Smooth muscle cell (in vitro differentiated cells): ENCODE results near the gene CABP4. TPM values are rescaled to one million over a fixed set of nuclear protein-coding genes. Genes with fewer than 3 reads are reported as not detected.

Source experiments
- DNase-seq: peaks from one replicate; lab custom pipeline; 2025; ENCODE audit not compliant: unreplicated experiment; lab: John Stamatoyannopoulos, UW
- H2AFZ ChIP-seq: fragments of 200-600 bp; sonication (generic); 2 replicates; pipeline ENCODE4 v1.6.0; 2016; ENCODE audit warnings: antibody characterized with exemption, low read depth, mild to moderate bottlenecking
- H3F3A ChIP-seq: fragments of 200-600 bp; sonication (generic); 2 replicates; pipeline ENCODE4 v1.6.0; 2017; ENCODE audit warnings: antibody characterized with exemption, low read depth
- H3K27ac ChIP-seq: fragments of 200-600 bp; sonication (generic); 2 replicates; pipeline ENCODE4 v1.5.1; 2016; ENCODE audit warnings: low read depth, mild to moderate bottlenecking
- H3K27me3 ChIP-seq: fragments of 200-600 bp; sonication (generic); 2 replicates; pipeline ENCODE4 v1.6.1; 2016; ENCODE audit warnings: low read depth, mild to moderate bottlenecking
- H3K36me3 ChIP-seq: fragments of 200-600 bp; sonication (generic); 2 replicates; pipeline ENCODE4 v1.5.1; 2016; ENCODE audit warnings: low read depth
- H3K4me1 ChIP-seq: fragments of 200-600 bp; sonication (generic); 2 replicates; pipeline ENCODE4 v1.5.1; 2016; ENCODE audit warnings: low read depth
- H3K4me2 ChIP-seq: fragments of 200-600 bp; sonication (generic); 2 replicates; pipeline ENCODE4 v1.6.0; 2016; ENCODE audit warnings: mild to moderate bottlenecking
- H3K4me3 ChIP-seq: fragments of 200-600 bp; sonication (generic); 2 replicates; pipeline ENCODE4 v1.5.1; 2016; ENCODE audit warnings: mild to moderate bottlenecking
- H3K79me2 ChIP-seq: fragments of 200-600 bp; sonication (generic); 2 replicates; pipeline ENCODE4 v1.6.0; 2016; ENCODE audit warnings: low read depth, mild to moderate bottlenecking
- H3K9ac ChIP-seq: fragments of 200-600 bp; sonication (generic); 2 replicates; pipeline ENCODE4 v1.6.0; 2016; ENCODE audit warnings: low read depth
- H3K9me3 ChIP-seq: fragments of 200-600 bp; sonication (generic); replicated peaks from 2 replicates; pipeline ENCODE4 v1.5.1; 2016; ENCODE audit warnings: low read depth
- H4K20me1 ChIP-seq: fragments of 200-600 bp; sonication (generic); 2 replicates; pipeline ENCODE4 v1.6.0; 2016; ENCODE audit warnings: low read depth
- CTCF ChIP-seq: fragments of 200-600 bp; sonication (generic); IDR thresholded peaks from 2 replicates; pipeline ENCODE4 v1.5.1; 2017; ENCODE audit warnings: borderline replicate concordance, mild to moderate bottlenecking, antibody characterized with exemption; ENCODE audit not compliant: insufficient read depth, poor library complexity, severe bottlenecking
- WGBS: methylation state at CpG from one replicate; pipeline ENCODE4 v1.1.7; 2016; ENCODE audit warnings: low lambda C conversion rate; 5-methylcytosine and 5-hydroxymethylcytosine counted together
- polyA plus RNA-seq: library from polyadenylated mRNA; unstranded; fragments of >200 nt; fragmentation: Nextera tagmentation; extraction: Ambion mirVana; gene quantifications from 2 replicates; pipeline ENCODE4 v1.2.1, GENCODE V29; 2016
- total RNA-seq: library from RNA; depleted of rRNA; stranded (reverse); fragments of >200 nt; gene quantifications from 2 replicates; pipeline ENCODE4 v1.2.3, GENCODE V29; 2014

Gene CABP4
- total and polyA plus RNA-seq, 2 experiments from 2014 or later, result not detected

- Histone ChIP-seq H3F3A (no peaks in the 10 kb centered on the region), H3K9me3 (no peaks in the 10 kb centered on the region), H2AFZ (no peak overlapping the region), H3K4me1 (no peaks in the 10 kb centered on the region), H3K27ac (no peak overlapping the region), H3K9ac (no peak overlapping the region), H3K27me3 (no peaks in the 10 kb centered on the region), H3K4me3 (no peak overlapping the region), H4K20me1 (no peaks in the 10 kb centered on the region), H3K79me2 (peaks cover 24% of the 10 kb centered on the region), H3K36me3 (no peaks in the 10 kb centered on the region), H3K4me2 (no peak overlapping the region)
- TF ChIP-seq CTCF, result no peak
- DNase-seq, result no peak
- 98% methylated on average over 24 of the region's 24 CpGs for WGBS
These were observed 23.6 kb upstream of the CABP4 start for GRCh38 chr11:67431346-67432249.

GRCh38 chr11:67432655-67433349 is 22.4 kb upstream of the CABP4 start:
- Histone ChIP-seq H3K79me2 (peaks cover 24% of the 10 kb centered on the region), H3F3A (no peaks in the 10 kb centered on the region), H3K4me2 (no peak overlapping the region), H3K27me3 (no peaks in the 10 kb centered on the region), H3K36me3 (no peaks in the 10 kb centered on the region), H4K20me1 (no peaks in the 10 kb centered on the region), H3K9me3 (no peaks in the 10 kb centered on the region), H3K27ac (no peak overlapping the region), H3K4me1 (no peaks in the 10 kb centered on the region), H3K4me3 (no peak overlapping the region), H3K9ac (no peak overlapping the region), H2AFZ (no peak overlapping the region)
- no peak for DNase-seq
- no peak for TF ChIP-seq CTCF
- 96% methylated on average over 20 of the region's 22 CpGs for WGBS

- H3F3A ChIP-seq, result no peaks in the 10 kb centered on the region
- 94% methylated on average over 22 of the region's 22 CpGs for WGBS
- H4K20me1 ChIP-seq, result no peaks in the 10 kb centered on the region
- H3K9me3 ChIP-seq, result no peaks in the 10 kb centered on the region
- no peak for DNase-seq
- no peaks in the 10 kb centered on the region for H3K4me1 ChIP-seq
- peaks cover 19% of the 10 kb centered on the region for H3K79me2 ChIP-seq
- TF ChIP-seq CTCF, result no peak
- no peak overlapping the region for H3K27ac ChIP-seq
- H3K36me3 ChIP-seq, result no peaks in the 10 kb centered on the region
- H3K9ac ChIP-seq, result no peak overlapping the region
- no peak overlapping the region for H3K4me3 ChIP-seq
- no peak overlapping the region for H3K4me2 ChIP-seq
- no peak overlapping the region for H2AFZ ChIP-seq
- H3K27me3 ChIP-seq, result no peaks in the 10 kb centered on the region
These were observed 21.4 kb upstream of the CABP4 start for GRCh38 chr11:67433536-67434394.
